ENCODE data around the gene ZFPM1. TPM values are rescaled to one million over a fixed set of nuclear protein-coding genes. Genes with fewer than 3 reads are reported as not detected.

ZFPM1 gene
- total RNA-seq, 2 experiments from 2014 or later = 15.0 to 18.0 TPM

- no peak overlapping the region for H3K27ac Mint-ChIP-seq
- ATAC-seq (no peak), DNase-seq (no peak)
- H3K36me3 Mint-ChIP-seq (ENCODE audit: low read depth) = no peaks in the 10 kb centered on the region
- ChIA-PET POLR2A (no interaction called here), CTCF (interaction anchor here (6.8 kb wide), 1 partner anchor 9 kb away, joined by 34 read pairs; no protein-coding TSS in a partner anchor)
- peaks cover 5% of the 10 kb centered on the region for H3K4me1 Mint-ChIP-seq (ENCODE audit: low read depth)
- intact Hi-C loops (cut with micrococcal nuclease) = no loop called here
- TF ChIP-seq CTCF (IDR thresholded peaks at IDR 0.05) = no peak
- H3K9me3 Mint-ChIP-seq = no peaks in the 10 kb centered on the region
- no peak overlapping the region for H3K4me3 Mint-ChIP-seq
- H3K27me3 Mint-ChIP-seq = no peaks in the 10 kb centered on the region
Observed at GRCh38 chr16:88446736-88447135, 6.3 kb upstream of the ZFPM1 start.

GRCh38 chr16:88447881-88448280 lies 5.2 kb upstream of the ZFPM1 start:
- CTCF ChIA-PET = interaction anchor here (1.2 to 6.8 kb wide), 4 partner anchors 10 to 113 kb away, joined by 3 to 34 read pairs (median 4); no protein-coding TSS in a partner anchor
- intact Hi-C loops (cut with micrococcal nuclease) = no loop called here
- ATAC-seq = no peak
- Mint-ChIP-seq H3K9me3 (no peaks in the 10 kb centered on the region), H3K36me3 (ENCODE audit: low read depth) (no peaks in the 10 kb centered on the region), H3K27me3 (no peaks in the 10 kb centered on the region), H3K27ac (no peak overlapping the region), H3K4me1 (ENCODE audit: low read depth) (peaks cover 12% of the 10 kb centered on the region), H3K4me3 (no peak overlapping the region)
- POLR2A ChIA-PET = interaction anchor here (1.5 kb wide), 1 partner anchor 122 kb away, joined by 5 read pairs; the partner anchor contains the start of gene ZC3H18
- no peak for TF ChIP-seq CTCF (IDR thresholded peaks at IDR 0.05)
- no peak for DNase-seq

- H3K4me3 Mint-ChIP-seq = no peak overlapping the region
- peaks cover 8% of the 10 kb centered on the region for H3K4me1 Mint-ChIP-seq (ENCODE audit: low read depth)
- POLR2A ChIA-PET = interaction anchor here (0.6 to 1.5 kb wide), 2 partner anchors 122 to 1090 kb away, joined by 3 to 5 read pairs; partner anchors contain the start of gene ZC3H18
- H3K27ac Mint-ChIP-seq = no peak overlapping the region
- no peaks in the 10 kb centered on the region for H3K27me3 Mint-ChIP-seq
- CTCF ChIA-PET = interaction anchor here (1.2 to 6.8 kb wide), 4 partner anchors 11 to 112 kb away, joined by 3 to 34 read pairs (median 4); no protein-coding TSS in a partner anchor
- DNase-seq = no peak
- TF ChIP-seq CTCF (IDR thresholded peaks at IDR 0.05) = no peak
- intact Hi-C loops (cut with micrococcal nuclease) = no loop called here
- no peaks in the 10 kb centered on the region for H3K9me3 Mint-ChIP-seq
- ATAC-seq = no peak
- no peaks in the 10 kb centered on the region for H3K36me3 Mint-ChIP-seq (ENCODE audit: low read depth)
Observed at GRCh38 chr16:88448461-88449266, 4.4 kb upstream of the ZFPM1 start.

GRCh38 chr16:88449267-88449561 lies 3.9 kb upstream of the ZFPM1 start:
- Mint-ChIP-seq H3K9me3 (no peaks in the 10 kb centered on the region), H3K4me1 (ENCODE audit: low read depth) (peaks cover 8% of the 10 kb centered on the region), H3K36me3 (ENCODE audit: low read depth) (no peaks in the 10 kb centered on the region), H3K4me3 (no peak overlapping the region), H3K27ac (no peak overlapping the region), H3K27me3 (no peaks in the 10 kb centered on the region)
- POLR2A ChIA-PET = interaction anchor here (0.6 kb wide), 1 partner anchor 1091 kb away, joined by 3 read pairs; no protein-coding TSS in a partner anchor
- intact Hi-C loops (cut with micrococcal nuclease) = no loop called here
- CTCF ChIA-PET = interaction anchor here (1.4 to 6.8 kb wide), 2 partner anchors 12 to 112 kb away, joined by 3 to 34 read pairs; no protein-coding TSS in a partner anchor
- no peak for TF ChIP-seq CTCF (IDR thresholded peaks at IDR 0.05)
- no peak for DNase-seq
- ATAC-seq = no peak

All from activated CD8-positive, alpha-beta T cell treated with anti-CD3 and anti-CD28 coated beads for 36 hours (primary cell).